Measurements from ENCODE around the gene MED10.

The MED10 gene

DNA sequence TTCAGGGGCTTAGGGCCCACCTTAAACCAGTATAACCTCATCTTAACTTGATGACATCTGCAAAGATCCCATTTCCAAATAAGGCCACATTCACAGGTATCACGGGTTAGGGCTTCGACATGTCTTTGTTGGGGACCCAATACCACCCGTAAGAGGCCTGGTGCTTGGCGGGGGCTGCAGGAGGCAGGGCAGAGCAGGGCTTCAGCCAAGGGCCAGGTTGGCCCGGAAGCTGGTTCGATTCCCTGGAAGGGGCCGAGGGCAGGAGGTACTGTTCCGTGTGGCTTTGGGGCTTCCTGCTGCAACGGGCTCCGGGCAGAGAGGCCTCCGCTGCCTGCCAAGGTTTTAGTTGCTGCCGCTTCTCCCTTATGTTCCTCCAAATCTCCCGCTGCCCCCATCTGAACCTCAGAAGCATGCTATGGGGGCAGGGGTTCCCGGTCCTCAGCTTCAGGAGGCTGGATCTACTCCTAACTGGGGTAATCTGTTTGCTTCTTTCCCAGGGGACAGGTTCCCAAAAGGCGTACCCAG, 29.8 kb downstream of the MED10 start:
- no peak for DNase-seq

- no peak for DNase-seq
Observed at GRCh38 chr5:6347673-6348072, 30.7 kb downstream of the MED10 start.

- no peak for DNase-seq
Observed at GRCh38 chr5:6347165-6347564, 31.2 kb downstream of the MED10 start.

DNA sequence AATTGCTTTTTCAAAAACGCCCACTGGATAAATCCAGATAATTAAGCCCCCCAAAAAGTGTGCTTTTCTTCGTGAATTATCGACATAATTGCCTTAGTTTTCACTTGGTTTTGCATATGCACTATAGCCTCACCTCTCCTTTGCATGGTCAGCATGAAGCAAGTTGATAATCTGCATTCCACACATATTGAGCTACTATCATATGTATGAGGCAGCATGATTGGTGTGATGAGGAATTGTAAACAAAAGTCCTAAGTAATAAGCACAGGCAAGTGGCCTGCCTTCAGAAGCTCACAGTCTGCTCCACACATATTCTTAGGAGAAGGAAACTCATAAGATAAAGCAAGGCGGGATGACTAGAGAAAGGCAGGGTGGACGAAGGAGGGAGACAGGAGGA, 33.8 kb downstream of the MED10 start:
- DNase-seq, result no peak

DNA sequence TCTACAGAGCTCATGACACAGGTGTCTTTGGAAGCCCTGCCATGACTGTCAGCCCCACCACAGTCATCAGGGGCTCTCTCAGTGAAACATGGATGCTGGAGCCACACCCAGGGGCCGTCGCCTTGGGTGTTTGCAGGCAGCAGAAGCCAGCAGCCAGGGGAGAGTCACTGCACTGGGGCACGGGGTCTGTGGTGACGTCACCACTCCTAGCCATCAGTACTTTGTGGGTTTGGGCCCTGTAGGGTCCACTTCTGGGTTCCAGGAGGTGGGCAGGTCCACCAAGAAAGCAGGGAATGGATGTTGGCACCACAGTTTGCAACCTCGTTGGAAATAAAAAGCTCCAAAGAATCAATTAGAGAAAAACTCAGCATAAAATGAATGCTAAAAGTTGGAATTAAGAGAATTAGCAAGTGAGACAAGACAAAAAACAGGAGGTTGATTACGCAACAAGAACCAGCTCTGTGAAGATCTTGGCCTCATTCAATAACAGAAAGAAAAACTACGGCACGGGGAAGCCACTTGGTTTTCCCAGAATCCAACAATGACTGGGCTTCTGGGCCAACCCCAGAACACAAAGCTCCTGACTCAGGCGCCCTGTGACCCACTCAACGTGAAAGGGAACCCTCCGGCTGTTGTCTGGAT, 34.3 kb downstream of the MED10 start:
- no peak for DNase-seq

GRCh38 chr5:6342689-6343315, 35.5 kb downstream of the MED10 start:
- no peak for DNase-seq

- no peak for DNase-seq
Observed at GRCh38 chr5:6340100-6340499, 38.2 kb downstream of the MED10 start.

- no peak for DNase-seq
Observed at GRCh38 chr5:6338871-6339270, 39.5 kb downstream of the MED10 start.

- no peak for DNase-seq
Observed at GRCh38 chr5:6338135-6338534, 40.2 kb downstream of the MED10 start.

GRCh38 chr5:6333182-6333905, 45.0 kb downstream of the MED10 start:
- no peak for DNase-seq

- DNase-seq, result peak in 1 of 2 donors; percentile 14
Observed at GRCh38 chr5:6328173-6328572, 50.2 kb downstream of the MED10 start.

DNA sequence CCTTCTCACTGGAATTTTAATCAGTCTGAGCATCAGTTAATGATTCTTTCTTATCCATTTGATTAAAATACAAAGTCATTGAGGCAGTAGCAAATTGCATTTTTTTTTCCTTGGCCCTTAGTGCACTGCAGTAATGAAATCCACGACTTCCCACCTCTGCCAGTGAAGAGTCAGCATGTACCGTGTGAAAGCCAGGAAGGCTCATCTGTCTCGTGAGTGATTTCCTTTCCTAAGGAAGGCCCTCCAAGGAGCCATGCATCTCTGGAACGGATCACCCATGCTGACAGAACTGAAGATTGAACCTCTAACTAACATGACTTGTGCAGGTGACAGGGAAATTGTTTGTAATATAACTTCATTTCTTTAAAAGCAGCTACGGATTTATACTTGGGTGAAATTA, 51.6 kb downstream of the MED10 start:
- no peak for DNase-seq

- no peak for DNase-seq
Observed at GRCh38 chr5:6322163-6322713, 56.1 kb downstream of the MED10 start.

All from stimulated activated CD4-positive, alpha-beta T cell treated with anti-CD3 and anti-CD28 coated beads, Interleukin-2, amount 100 ng/mL, for 24 hours (primary cell).